Measurements from ENCODE around the gene SPRED2.

GRCh38 chr2:65339648-65340047 is 92.8 kb downstream of the SPRED2 start:
- TF ChIP-seq CTCF (IDR thresholded peaks at IDR 0.05; ENCODE audit: low read depth, low read length, poor library complexity, severe bottlenecking), result no peak
- no peak for TF ChIP-seq EZH2phosphoT487 (IDR thresholded peaks at IDR 0.05; ENCODE audit: borderline replicate concordance, low read length)
